GM18868 (cell line): Measurements from ENCODE around the gene RPS25.
"Not testable (repeated sequence)": the region's sequence is repeated elsewhere in the genome, so short reads cannot be mapped to it uniquely, and the experiment has no call there.

Experiments
- ATAC-seq: cut with Tn5 transposase; IDR thresholded peaks from one replicate; pipeline ENCODE4 v1.9.1; 2021; ENCODE audit warnings: mild to moderate bottlenecking, moderate library complexity; ENCODE audit not compliant: unreplicated experiment

RPS25 gene

DNA sequence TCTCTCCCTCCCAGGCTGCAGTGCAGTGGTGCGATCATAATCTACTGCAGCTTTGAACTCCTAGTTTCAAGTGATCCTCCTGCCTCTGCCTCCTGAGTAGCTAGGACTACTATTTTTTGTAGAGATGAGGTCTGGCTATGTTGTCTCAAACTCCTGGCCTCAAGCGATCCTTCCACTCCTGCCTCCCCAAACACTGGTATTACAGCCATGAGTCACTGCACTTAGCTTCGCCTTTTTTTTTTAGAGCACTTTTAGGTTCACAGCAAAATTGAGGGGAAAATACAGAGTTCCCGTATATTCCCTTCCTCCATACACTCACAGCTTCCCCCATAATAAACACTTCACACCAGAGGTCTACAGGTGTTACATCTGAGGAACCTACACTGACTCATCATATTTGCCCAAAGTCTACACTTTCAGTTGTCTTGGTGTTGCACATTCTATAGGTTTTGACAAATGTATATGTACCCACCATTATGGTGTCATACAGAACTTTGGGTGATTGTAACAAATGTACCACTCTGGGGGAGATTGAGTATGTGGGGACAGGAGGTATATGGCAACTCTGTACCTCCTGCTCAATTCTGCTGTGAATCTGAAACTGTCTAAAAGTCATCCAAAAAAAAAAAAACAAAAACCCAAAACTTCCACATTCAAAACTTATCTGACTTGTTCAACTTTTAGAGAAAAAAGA is 23.8 kb upstream of the RPS25 start:
- no peak for ATAC-seq

- not testable (repeated sequence) for ATAC-seq
Observed at GRCh38 chr11:119039471-119039870, 21.3 kb upstream of the RPS25 start.

DNA sequence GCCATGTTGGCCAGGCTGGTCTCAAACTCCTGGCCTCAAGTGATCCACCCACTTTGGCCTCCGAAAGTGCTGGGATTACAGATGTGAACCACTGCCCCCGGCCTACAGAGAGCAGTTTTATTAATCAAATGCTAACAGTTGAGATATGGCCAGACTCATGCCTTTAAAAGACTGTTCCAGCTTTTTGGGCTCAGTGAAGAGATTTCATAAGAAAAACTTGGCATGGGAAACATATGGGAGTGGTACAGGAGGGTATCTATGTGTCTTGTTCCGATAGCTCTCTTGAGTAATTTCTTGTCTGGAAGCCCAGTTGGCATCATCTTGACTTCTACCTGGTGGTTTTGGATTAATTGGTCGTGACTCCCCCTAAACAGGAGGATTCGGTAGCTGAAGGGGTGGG is 20.7 kb upstream of the RPS25 start:
- no peak for ATAC-seq

- no peak for ATAC-seq
Observed at GRCh38 chr11:119034813-119035212, 16.7 kb upstream of the RPS25 start.

- ATAC-seq: not testable (repeated sequence)
Observed at GRCh38 chr11:119033421-119033820, 15.3 kb upstream of the RPS25 start.

GRCh38 chr11:119031912-119032280 is 13.8 kb upstream of the RPS25 start:
- ATAC-seq: no peak

DNA sequence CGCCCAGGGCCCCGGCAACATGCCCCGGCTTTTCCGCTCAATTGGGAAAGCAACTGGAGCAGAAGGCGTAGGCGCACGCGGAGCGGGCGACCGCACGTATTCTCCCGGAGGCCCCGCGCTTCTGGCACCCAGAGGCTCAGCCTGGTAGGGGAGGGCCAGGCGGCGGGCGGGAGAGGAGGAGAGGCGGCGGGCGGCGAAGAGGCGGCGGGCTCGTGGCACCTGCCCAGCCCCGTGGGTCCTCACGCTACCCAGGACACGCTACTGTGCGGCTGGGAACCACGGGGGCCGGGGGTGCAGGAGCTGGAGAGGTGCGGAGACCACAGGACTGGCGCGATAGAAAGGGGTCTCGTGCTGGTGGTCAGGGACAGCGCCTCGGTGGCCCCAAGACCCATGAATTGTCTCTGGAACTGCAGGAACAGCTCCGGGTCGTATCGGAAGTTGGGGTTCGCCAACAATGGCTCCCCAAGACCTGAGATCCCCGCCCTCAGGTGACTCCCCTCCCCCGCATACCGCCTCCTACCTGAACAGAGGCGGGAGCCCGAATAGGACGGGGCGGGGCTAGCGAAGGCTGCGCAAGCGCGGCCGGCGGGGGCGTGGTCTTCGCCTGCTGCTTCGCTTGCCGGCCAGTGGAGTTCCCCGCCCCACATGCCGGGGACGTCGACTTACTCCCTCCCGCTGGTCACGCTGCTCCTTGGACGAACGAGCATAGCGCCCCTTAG is 12.3 kb upstream of the RPS25 start, which contains the start of gene SLC37A4:
SLC37A4 (minus strand) TSS at position 549 of the 719 bp plus-strand sequence.
- ATAC-seq: peak; percentile 85

- peak; percentile 19 for ATAC-seq
Observed at GRCh38 chr11:119030029-119030328, 11.8 kb upstream of the RPS25 start.

- peak; percentile 20 for ATAC-seq
Observed at GRCh38 chr11:119029340-119030028, 11.3 kb upstream of the RPS25 start.

GRCh38 chr11:119029069-119029339 is 10.9 kb upstream of the RPS25 start:
- ATAC-seq: no peak

DNA sequence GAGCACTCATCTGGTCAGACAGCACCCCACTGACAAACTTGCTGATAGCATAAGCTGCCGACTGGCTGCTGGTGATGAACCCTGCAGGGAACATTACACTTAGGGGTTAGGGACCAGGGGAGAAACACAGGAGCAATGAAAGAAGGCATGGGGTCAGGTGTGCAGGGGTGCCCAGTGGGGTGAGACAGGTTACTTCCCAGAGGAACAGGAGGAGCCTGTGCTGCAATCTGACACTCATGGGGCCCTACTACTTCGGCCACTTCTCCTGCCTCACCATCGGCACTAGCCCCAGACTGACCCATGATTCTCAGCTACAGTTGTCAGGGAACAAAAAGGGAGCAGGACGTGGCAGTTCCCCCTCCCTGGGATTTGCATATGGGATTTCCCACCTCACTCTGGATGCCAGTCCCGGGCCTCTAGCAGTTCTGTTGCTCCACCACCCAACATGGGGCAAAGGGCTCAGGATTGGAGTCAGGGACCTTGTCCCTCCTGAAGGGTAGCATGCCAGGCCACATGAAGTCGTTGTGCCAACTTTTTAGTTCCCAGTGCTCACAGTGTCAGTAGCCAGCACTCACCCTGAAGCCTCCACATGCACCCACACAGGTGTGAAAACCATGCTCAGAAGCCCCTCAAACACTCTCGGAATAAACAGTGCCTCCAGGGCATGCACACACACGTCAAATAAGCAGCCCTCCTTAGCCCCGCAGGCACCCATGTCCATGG is 10.4 kb upstream of the RPS25 start:
- no peak for ATAC-seq

- ATAC-seq: no peak
Observed at GRCh38 chr11:119027561-119028345, 9.6 kb upstream of the RPS25 start.

- no peak for ATAC-seq
Observed at GRCh38 chr11:119026970-119027369, 8.8 kb upstream of the RPS25 start.

DNA sequence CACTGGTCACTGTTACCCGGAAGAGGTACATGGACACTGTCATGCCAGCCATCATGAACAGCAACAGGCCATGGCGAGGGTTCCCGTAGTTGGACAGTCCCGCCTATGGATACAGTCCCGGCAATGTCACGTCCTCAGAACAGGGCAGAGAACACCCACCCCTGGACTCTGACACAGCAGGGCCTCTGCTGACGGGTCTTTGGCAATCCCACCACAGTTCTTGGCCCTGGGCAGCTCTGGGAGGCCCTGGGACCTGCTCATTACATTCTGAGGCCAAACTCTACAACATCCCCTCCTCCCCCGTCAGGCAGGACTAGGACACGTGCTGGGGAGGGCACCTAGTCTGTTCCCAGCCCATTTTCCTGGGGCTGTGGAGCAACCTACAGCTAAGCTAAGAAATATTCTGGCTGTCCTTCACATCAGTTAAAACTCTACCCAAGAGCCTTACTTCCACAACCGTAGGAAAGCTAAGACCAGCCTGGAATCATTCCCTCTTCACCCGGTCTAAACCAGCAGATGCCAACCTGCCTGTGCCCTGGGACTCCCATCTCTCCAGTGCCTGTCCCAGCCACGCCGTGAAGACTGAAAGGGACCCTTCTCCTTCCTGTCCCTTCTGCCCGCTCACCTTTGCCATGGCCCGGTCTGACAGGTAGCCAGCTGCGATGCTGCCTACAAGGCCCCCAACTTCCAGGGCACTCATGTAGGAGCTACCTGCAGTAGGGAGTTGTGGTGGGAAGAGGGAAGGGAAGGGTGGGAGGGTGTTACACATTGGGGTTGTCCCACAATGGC is 8.0 kb upstream of the RPS25 start:
- ATAC-seq: no peak

- no peak for ATAC-seq
Observed at GRCh38 chr11:119025541-119025940, 7.4 kb upstream of the RPS25 start.

GRCh38 chr11:119025099-119025473 is 6.9 kb upstream of the RPS25 start:
- no peak for ATAC-seq

- ATAC-seq: no peak
Observed at GRCh38 chr11:119024430-119025098, 6.4 kb upstream of the RPS25 start.

- no peak for ATAC-seq
Observed at GRCh38 chr11:119023741-119024140, 5.6 kb upstream of the RPS25 start.

GRCh38 chr11:119021631-119022030 is 3.5 kb upstream of the RPS25 start:
- no peak for ATAC-seq

GRCh38 chr11:119019996-119020395 is 1.9 kb upstream of the RPS25 start:
- ATAC-seq: no peak
